Measurements from ENCODE around the gene MEG3. TPM values are rescaled to one million over a fixed set of nuclear protein-coding genes. Genes with fewer than 3 reads are reported as not detected.

The MEG3 gene
- total and polyA plus RNA-seq, 2 donors (not counting 3 experiments of a cell fraction or from before 2014, with no cell fraction given) = 378 to 508 TPM

DNA sequence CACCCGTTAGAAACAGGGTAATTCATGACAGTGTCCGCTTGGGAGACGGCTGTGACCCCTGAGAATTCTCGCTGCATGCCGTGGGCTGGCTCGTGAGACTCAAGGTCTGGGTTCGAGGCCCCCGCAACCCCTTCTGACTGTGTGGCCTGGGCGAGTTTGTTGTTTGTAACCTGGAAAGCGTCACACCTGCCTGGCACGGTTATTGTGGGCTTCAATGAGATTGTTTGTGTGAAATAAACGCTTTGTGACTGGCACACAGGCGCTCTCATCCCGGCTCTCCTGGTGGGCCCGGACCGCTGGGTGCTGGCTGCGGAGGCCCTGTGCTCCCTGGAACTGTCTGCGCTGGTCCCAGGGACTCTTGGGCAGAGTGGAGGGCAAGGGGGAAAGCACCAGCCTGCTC is 33.9 kb downstream of the MEG3 start:
- Histone ChIP-seq H3K27me3 (ENCODE audit: control insufficient read depth in 2 of 2, insufficient read depth in 2 of 2, low read length in 2 of 2) (no peaks in the 10 kb centered on the region), H3K9me3 (replicated peaks; ENCODE audit: control insufficient read depth, insufficient read depth, low read length) (no peaks in the 10 kb centered on the region), H3K4me2 (ENCODE audit: insufficient read depth, low read length) (no peak overlapping the region), H3K36me3 (ENCODE audit: control insufficient read depth in 2 of 2, extremely low read depth in 1 of 2, insufficient read depth in 2 of 2, low read length in 2 of 2) (peaks cover 0 to 16% of the 10 kb centered on the region in 2 experiments), H4K20me1 (replicated peaks; ENCODE audit: control insufficient read depth, extremely low read depth, insufficient read depth, low read length) (no peaks in the 10 kb centered on the region), H3K79me2 (ENCODE audit: control insufficient read depth, insufficient read depth, low read length) (no peaks in the 10 kb centered on the region), H3K4me1 (ENCODE audit: control insufficient read depth, extremely low read depth, insufficient read depth, low read length) (no peaks in the 10 kb centered on the region), H2AFZ (ENCODE audit: low read depth, low read length) (no peak overlapping the region), H3K9me1 (replicated peaks; ENCODE audit: control insufficient read depth, extremely low read depth, insufficient read depth, low read length) (no peaks in the 10 kb centered on the region), H3K9ac (replicated peaks; ENCODE audit: extremely low read depth, insufficient read depth, low read length) (no peak overlapping the region), H3K27ac (ENCODE audit: insufficient read depth, low read depth, low read length) (no peak overlapping the region), H3K4me3 (replicated peaks in 1 of 3; ENCODE audit: insufficient read depth in 1 of 3, low read depth in 1 of 3, low read length in 3 of 3) (no peak overlapping the region)
- TF ChIP-seq MYC (IDR thresholded peaks at IDR 0.05; ENCODE audit: low read depth, low read length) (no peak), EZH2 (IDR thresholded peaks at IDR 0.05; ENCODE audit: borderline replicate concordance, low read depth, low read length, severe bottlenecking) (no peak)
- intact Hi-C loops (cut with micrococcal nuclease) (no loop called here), dilution Hi-C loops (cut with MboI; ENCODE audit: extremely low pct_ligation_motif_present, low sequenced_read_pairs) (no loop called here)
- ChIA-PET POLR2A (no interaction called here), CTCF (no interaction called here)
- DNase-seq (ENCODE audit: low read depth, low spot score) (no peak), FAIRE-seq (no peak)
- no TSS peak for BruUV-seq (replicated peaks)

DNA sequence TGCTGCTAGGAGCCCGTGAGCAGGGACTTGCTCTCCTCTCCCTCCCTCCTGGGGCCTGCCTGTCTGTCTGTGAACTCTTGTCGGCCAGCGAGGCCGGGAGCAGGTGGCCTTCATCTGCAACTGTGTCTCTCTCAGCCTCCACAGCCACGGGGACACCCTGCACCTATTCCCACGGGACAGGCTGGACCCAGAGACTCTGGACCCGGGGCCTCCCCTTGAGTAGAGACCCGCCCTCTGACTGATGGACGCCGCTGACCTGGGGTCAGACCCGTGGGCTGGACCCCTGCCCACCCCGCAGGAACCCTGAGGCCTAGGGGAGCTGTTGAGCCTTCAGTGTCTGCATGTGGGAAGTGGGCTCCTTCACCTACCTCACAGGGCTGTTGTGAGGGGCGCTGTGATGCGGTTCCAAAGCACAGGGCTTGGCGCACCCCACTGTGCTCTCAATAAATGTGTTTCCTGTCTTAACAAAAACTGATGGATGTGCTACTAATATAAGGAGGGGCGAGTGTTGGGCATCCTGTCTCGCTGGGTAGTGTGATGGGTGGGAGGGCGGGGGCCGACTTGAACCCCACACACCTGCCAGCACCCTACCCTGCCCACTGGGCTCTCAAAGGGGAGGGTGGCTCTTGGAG is 34.8 kb downstream of the MEG3 start:
- no peaks in the 10 kb centered on the region for H4K20me1 ChIP-seq (replicated peaks; ENCODE audit: control insufficient read depth, extremely low read depth, insufficient read depth, low read length)
- TF ChIP-seq POLR2A (IDR thresholded peaks at IDR 0.05; ENCODE audit: low read depth, low read length) (no peak), POLR2AphosphoS5 (IDR thresholded peaks at IDR 0.05; ENCODE audit: insufficient read depth, low read depth, low read length) (no peak), FOS (IDR thresholded peaks at IDR 0.05; ENCODE audit: borderline replicate concordance, insufficient read depth, low read length) (no peak), EZH2 (IDR thresholded peaks at IDR 0.05; ENCODE audit: borderline replicate concordance, low read depth, low read length, severe bottlenecking) (no peak), JUN (IDR thresholded peaks at IDR 0.05; ENCODE audit: borderline replicate concordance, insufficient read depth, insufficient read length, low read depth) (no peak), MYC (IDR thresholded peaks at IDR 0.05; ENCODE audit: low read depth, low read length) (no peak)
- TF ChIP-seq, protein P1, sequence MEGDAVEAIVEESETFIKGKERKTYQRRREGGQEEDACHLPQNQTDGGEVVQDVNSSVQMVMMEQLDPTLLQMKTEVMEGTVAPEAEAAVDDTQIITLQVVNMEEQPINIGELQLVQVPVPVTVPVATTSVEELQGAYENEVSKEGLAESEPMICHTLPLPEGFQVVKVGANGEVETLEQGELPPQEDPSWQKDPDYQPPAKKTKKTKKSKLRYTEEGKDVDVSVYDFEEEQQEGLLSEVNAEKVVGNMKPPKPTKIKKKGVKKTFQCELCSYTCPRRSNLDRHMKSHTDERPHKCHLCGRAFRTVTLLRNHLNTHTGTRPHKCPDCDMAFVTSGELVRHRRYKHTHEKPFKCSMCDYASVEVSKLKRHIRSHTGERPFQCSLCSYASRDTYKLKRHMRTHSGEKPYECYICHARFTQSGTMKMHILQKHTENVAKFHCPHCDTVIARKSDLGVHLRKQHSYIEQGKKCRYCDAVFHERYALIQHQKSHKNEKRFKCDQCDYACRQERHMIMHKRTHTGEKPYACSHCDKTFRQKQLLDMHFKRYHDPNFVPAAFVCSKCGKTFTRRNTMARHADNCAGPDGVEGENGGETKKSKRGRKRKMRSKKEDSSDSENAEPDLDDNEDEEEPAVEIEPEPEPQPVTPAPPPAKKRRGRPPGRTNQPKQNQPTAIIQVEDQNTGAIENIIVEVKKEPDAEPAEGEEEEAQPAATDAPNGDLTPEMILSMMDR (IDR thresholded peaks at IDR 0.05; ENCODE audit: extremely low read depth in 1 of 2, insufficient read depth in 1 of 2, low read depth in 1 of 2, low read length in 2 of 2) = no peak
- CTCF ChIA-PET = no interaction called here

More for the DNA sequence above, 34.8 kb downstream of the MEG3 start:
- DNase-seq (ENCODE audit: low read depth, low spot score) = no peak
- POLR2A ChIA-PET = no interaction called here
- Histone ChIP-seq H3K79me2 (ENCODE audit: control insufficient read depth, insufficient read depth, low read length) (no peaks in the 10 kb centered on the region), H3K4me2 (ENCODE audit: insufficient read depth, low read length) (no peak overlapping the region), H3K27ac (ENCODE audit: insufficient read depth, low read depth, low read length) (no peak overlapping the region), H2AFZ (ENCODE audit: low read depth, low read length) (no peak overlapping the region), H3K27me3 (ENCODE audit: control insufficient read depth in 2 of 2, insufficient read depth in 2 of 2, low read length in 2 of 2) (no peaks in the 10 kb centered on the region), H3K9ac (replicated peaks; ENCODE audit: extremely low read depth, insufficient read depth, low read length) (no peak overlapping the region), H3K36me3 (ENCODE audit: control insufficient read depth in 2 of 2, extremely low read depth in 1 of 2, insufficient read depth in 2 of 2, low read length in 2 of 2) (peaks cover 0 to 18% of the 10 kb centered on the region in 2 experiments), H3K4me3 (replicated peaks in 1 of 3; ENCODE audit: insufficient read depth in 1 of 3, low read depth in 1 of 3, low read length in 3 of 3) (no peak overlapping the region), H3K4me1 (ENCODE audit: control insufficient read depth, extremely low read depth, insufficient read depth, low read length) (no peaks in the 10 kb centered on the region), H3K9me1 (replicated peaks; ENCODE audit: control insufficient read depth, extremely low read depth, insufficient read depth, low read length) (no peaks in the 10 kb centered on the region), H3K9me3 (replicated peaks; ENCODE audit: control insufficient read depth, insufficient read depth, low read length) (no peaks in the 10 kb centered on the region)
- dilution Hi-C loops (cut with MboI; ENCODE audit: extremely low pct_ligation_motif_present, low sequenced_read_pairs) = no loop called here
- BruUV-seq (replicated peaks) = no TSS peak
- no peak for FAIRE-seq
- intact Hi-C loops (cut with micrococcal nuclease) = no loop called here
